Measurements from ENCODE around the gene MAGEA4. TPM values are rescaled to one million over a fixed set of nuclear protein-coding genes. Genes with fewer than 3 reads are reported as not detected.
A peak's percentile ranks its signal among the peaks of the same experiment; 100 is the strongest.

Gene MAGEA4
- total and polyA plus RNA-seq, 2 of the 4 experiments (the other 2 are of a cell fraction), result not detected

DNA sequence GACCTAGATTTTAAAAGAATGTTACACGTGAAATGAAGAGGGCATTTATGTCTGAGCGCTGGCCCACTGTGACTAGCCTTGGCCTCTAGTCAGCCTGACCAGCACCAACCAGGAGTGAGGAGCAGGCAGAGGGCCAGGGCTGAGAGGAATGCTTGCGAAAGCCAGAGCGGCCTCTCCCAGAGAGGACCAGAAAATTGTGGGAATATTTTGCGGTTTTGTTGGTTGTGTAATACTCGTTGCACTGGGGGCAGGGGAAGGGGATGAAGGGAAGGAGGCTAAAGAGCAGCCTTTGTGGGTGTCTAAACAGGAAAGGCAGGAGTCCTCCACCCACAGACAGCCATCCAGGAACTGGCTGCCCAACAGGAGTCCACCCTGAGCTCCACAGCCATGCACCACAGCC, 58.0 kb downstream of the MAGEA4 start:
- 14% methylated on average over 2 of the region's 6 CpGs; no CpG with 5 or more reads in 1 of the 2 experiments for WGBS, 2 experiments (ENCODE audit: extremely low coverage in 2 of 2, insufficient read length in 1 of 2)
- H2AFZ ChIP-seq (replicated peaks; ENCODE audit: low read length, poor library complexity), result no peak overlapping the region
- CTCF ChIA-PET, result no interaction called here
- H3K4ac ChIP-seq (ENCODE audit: low read depth, low read length), result no peak overlapping the region
- POLR2A ChIA-PET (ENCODE audit: unreplicated experiment), result interaction anchor here (0.6 kb wide), 1 partner anchor 1350 kb away, joined by 3 read pairs; no protein-coding TSS in a partner anchor
- no peak; the same call in 1 of the 2 replicates for ATAC-seq (ENCODE audit: low read depth)
- no peak overlapping the region for H2BK5ac ChIP-seq (ENCODE audit: low read depth, low read length, poor library complexity, severe bottlenecking)
- H3K4me1 ChIP-seq (ENCODE audit: control insufficient read depth, insufficient read depth, low read length), result no peaks in the 10 kb centered on the region
- no peak overlapping the region for H3K4me3 ChIP-seq (ENCODE audit: insufficient read depth, low read depth, low read length)
- no peak overlapping the region for H3K56ac ChIP-seq (ENCODE audit: extremely low read depth, insufficient read depth, low read length)
- H4K20me1 ChIP-seq (ENCODE audit: insufficient read depth, low read length), result no peaks in the 10 kb centered on the region
- peak; percentile 65 for DNase-seq
- H2AK9ac ChIP-seq (replicated peaks; ENCODE audit: low read depth, low read length, poor library complexity), result no peak overlapping the region
- no peak overlapping the region for H2BK15ac ChIP-seq (ENCODE audit: low read depth, low read length)
- intact Hi-C loops (cut with micrococcal nuclease), result no loop called here
- H4K5ac ChIP-seq (ENCODE audit: low read depth, low read length), result no peak overlapping the region
- no peak overlapping the region for H3K9ac ChIP-seq (ENCODE audit: low read depth, low read length)
- no peaks in the 10 kb centered on the region for H3K27me3 ChIP-seq (ENCODE audit: control insufficient read depth, insufficient read depth, low read length)
- no peak overlapping the region for H2AK5ac ChIP-seq (ENCODE audit: low read depth, low read length)
- no peak overlapping the region for H2BK120ac ChIP-seq (ENCODE audit: low read depth, low read length)
- in situ Hi-C loops (cut with MboI; ENCODE audit: low sequenced_read_pairs), result no loop called here
- H3K23ac ChIP-seq (ENCODE audit: low read depth, low read length), result no peak overlapping the region
- no peak overlapping the region for H3K18ac ChIP-seq (ENCODE audit: low read depth, low read length)
- H4K8ac ChIP-seq (ENCODE audit: low read depth in 2 of 2, low read length in 2 of 2), result no peak overlapping the region
- no peak for TF ChIP-seq USF2 (IDR thresholded peaks at IDR 0.05; ENCODE audit: low read depth, low read length)
- no peak for TF ChIP-seq RAD21 (IDR thresholded peaks at IDR 0.05; ENCODE audit: low read length)
- TF ChIP-seq CEBPB (IDR thresholded peaks at IDR 0.05; ENCODE audit: low read depth, low read length), result peak; percentile 81
- no TSS peak for BruUV-seq (replicated peaks)
- no peaks in the 10 kb centered on the region for H3K9me1 ChIP-seq (ENCODE audit: insufficient read depth, low read length)
- no peak overlapping the region for H4K91ac ChIP-seq (ENCODE audit: insufficient read depth, low read depth, low read length)
- dilution Hi-C loops (cut with HindIII; ENCODE audit: low sequenced_read_pairs, unreplicated experiment), result no loop called here
- H3K9me3 ChIP-seq (ENCODE audit: control insufficient read depth, insufficient read depth, low read length), result peaks cover 9% of the 10 kb centered on the region; the same call in 1 of the 2 replicates
- no peak overlapping the region for H3K4me2 ChIP-seq (ENCODE audit: low read depth, low read length)
- no peaks in the 10 kb centered on the region for H3K79me1 ChIP-seq (ENCODE audit: low read depth in 1 of 2, low read length in 2 of 2)
- H3K27ac ChIP-seq (ENCODE audit: insufficient read depth, low read length), result no peak overlapping the region
- H3K14ac ChIP-seq (replicated peaks; ENCODE audit: low read depth, low read length), result no peak overlapping the region
- H3K36me3 ChIP-seq (ENCODE audit: control insufficient read depth, insufficient read depth, low read length), result no peaks in the 10 kb centered on the region
- H2BK20ac ChIP-seq (ENCODE audit: low read depth, low read length), result no peak overlapping the region

All from IMR-90 (cell line).